ENCODE results near the gene LMTK2.
"Not testable (repeated sequence)": the region's sequence is repeated elsewhere in the genome, so short reads cannot be mapped to it uniquely, and the experiment has no call there.

Gene LMTK2

GRCh38 chr7:98205162-98205845 is 98.6 kb downstream of the LMTK2 start:
- no peak for DNase-seq

GRCh38 chr7:98206451-98207330 is 100.0 kb downstream of the LMTK2 start:
- DNase-seq, result no peak

GRCh38 chr7:98209166-98209920 is 102.7 kb downstream of the LMTK2 start:
- DNase-seq, result no peak

GRCh38 chr7:98210513-98211220 is 104.0 kb downstream of the LMTK2 start:
- DNase-seq, result no peak

GRCh38 chr7:98211221-98211675 is 104.6 kb downstream of the LMTK2 start, which contains the start of gene BHLHA15:
TSS of gene BHLHA15 (plus strand) at chr7:98211439. CDS start at chr7:98212310, 871 bp downstream.
- no peak for DNase-seq

- no peak for DNase-seq
These were observed 105.2 kb downstream of the LMTK2 start for GRCh38 chr7:98211676-98212531.

GRCh38 chr7:98212532-98213041 is 105.9 kb downstream of the LMTK2 start:
- no peak for DNase-seq

GRCh38 chr7:98213296-98213887 is 106.7 kb downstream of the LMTK2 start:
- no peak for DNase-seq

GRCh38 chr7:98213888-98214810 is 107.5 kb downstream of the LMTK2 start:
- DNase-seq, result no peak

- DNase-seq, result no peak
These were observed 108.2 kb downstream of the LMTK2 start for GRCh38 chr7:98214811-98215321.

- no peak for DNase-seq
These were observed 109.2 kb downstream of the LMTK2 start for GRCh38 chr7:98215561-98216495.

- no peak for DNase-seq
These were observed 110.4 kb downstream of the LMTK2 start for GRCh38 chr7:98216941-98217622.

- no peak for DNase-seq
These were observed 111.2 kb downstream of the LMTK2 start for GRCh38 chr7:98217623-98218582.

GRCh38 chr7:98219382-98219781 is 112.7 kb downstream of the LMTK2 start:
- DNase-seq, result not testable (repeated sequence)

GRCh38 chr7:98221611-98222532 is 115.2 kb downstream of the LMTK2 start:
- DNase-seq, result no peak

Measured in effector CD4-positive, alpha-beta T cell (primary cell).